ENCODE results near the gene CAPG. TPM values are rescaled to one million over a fixed set of nuclear protein-coding genes. Genes with fewer than 3 reads are reported as not detected.

Gene CAPG
- total RNA-seq, 1 donor from 2014 or later = 419 TPM

DNA sequence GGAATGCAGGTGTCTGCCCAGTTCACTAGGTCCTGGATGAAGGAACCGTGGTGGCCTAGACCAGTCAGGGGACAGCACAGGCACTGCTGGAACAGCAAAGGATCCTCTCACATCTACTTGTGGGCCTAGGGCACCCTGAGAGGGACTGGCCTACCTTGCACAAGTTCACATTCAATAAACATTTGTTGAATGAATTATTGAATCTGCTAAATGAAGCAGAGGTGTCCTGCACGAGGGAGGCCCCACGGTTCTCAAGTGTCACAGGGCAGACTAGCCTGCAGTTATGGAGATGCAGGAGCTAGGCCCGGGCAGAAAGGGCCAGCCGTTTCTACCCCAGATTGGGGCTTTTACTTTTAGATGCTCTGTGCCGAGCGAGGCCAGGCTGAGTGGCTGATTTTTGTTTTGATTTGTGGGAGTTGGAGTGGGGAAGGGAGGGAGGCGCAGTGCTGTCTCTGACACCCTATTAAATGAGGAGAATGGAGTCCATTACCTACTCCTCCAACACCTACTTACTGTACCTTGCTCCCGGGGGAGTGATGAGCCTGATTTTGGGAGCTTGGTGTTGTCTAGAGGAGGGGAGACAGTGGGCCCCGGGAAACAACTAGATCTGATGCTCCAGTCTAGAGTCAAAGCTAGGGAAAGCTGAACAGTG lies 26.8 kb upstream of the CAPG start:
- Histone ChIP-seq H3K27me3 (no peaks in the 10 kb centered on the region), H3K36me3 (no peaks in the 10 kb centered on the region), H3K27ac (peak overlapping the region; percentile 94), H3K9me3 (no peaks in the 10 kb centered on the region), H3K4me3 (peak overlapping the region; percentile 56), H3K4me1 (peaks cover 38% of the 10 kb centered on the region)
- intact Hi-C loops (cut with DNase I) = no loop called here
- TF ChIP-seq, protein P1, sequence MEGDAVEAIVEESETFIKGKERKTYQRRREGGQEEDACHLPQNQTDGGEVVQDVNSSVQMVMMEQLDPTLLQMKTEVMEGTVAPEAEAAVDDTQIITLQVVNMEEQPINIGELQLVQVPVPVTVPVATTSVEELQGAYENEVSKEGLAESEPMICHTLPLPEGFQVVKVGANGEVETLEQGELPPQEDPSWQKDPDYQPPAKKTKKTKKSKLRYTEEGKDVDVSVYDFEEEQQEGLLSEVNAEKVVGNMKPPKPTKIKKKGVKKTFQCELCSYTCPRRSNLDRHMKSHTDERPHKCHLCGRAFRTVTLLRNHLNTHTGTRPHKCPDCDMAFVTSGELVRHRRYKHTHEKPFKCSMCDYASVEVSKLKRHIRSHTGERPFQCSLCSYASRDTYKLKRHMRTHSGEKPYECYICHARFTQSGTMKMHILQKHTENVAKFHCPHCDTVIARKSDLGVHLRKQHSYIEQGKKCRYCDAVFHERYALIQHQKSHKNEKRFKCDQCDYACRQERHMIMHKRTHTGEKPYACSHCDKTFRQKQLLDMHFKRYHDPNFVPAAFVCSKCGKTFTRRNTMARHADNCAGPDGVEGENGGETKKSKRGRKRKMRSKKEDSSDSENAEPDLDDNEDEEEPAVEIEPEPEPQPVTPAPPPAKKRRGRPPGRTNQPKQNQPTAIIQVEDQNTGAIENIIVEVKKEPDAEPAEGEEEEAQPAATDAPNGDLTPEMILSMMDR (IDR thresholded peaks at IDR 0.05) = no peak
- ATAC-seq (no peak), DNase-seq (peak; percentile 66)

DNA sequence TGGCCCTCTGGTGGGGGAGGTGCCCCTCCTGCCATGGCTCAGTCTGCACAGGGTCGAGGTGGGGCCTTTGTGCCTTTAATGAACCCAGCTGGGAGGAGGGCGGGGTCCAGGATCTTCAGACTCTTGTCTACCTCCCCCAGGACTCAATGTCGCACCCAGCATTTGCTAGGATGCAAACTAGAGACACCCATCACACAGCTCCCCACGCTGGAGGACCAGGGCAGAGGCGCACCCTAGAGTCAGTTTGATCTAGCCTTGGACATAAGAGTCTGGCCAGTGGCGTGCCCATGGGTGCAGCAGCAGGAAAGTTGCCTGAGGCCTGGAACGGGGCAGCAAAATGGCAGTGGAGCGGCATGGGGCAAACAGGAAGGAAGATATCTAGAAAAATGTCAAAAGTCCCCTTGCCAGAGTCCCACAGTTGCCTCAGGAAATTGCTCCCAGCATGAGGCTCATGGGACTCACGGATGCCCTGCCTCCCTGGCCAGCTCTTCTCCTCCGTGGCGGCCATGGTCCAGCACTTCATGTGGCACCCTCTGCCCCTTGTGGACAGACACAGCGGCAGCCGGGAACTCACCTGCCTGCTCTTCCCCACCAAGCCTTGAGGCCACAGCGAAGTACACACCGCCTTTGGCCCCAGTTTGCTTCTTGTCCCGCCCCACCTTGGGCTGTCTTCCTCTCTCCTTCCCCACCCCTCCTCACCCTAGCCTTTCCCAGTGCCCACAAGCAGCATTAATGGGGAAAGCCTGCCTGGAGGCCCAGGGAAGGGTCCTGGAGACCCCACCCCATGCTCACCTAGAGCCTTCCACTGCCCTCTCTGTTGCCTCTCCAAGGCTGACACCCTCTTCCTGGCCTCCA lies 26.0 kb upstream of the CAPG start:
- intact Hi-C loops (cut with DNase I) = no loop called here
- Histone ChIP-seq H3K4me3 (no peak overlapping the region), H3K36me3 (no peaks in the 10 kb centered on the region), H3K9me3 (no peaks in the 10 kb centered on the region), H3K27ac (peak overlapping the region; percentile 94), H3K4me1 (peaks cover 38% of the 10 kb centered on the region), H3K27me3 (no peaks in the 10 kb centered on the region)
- DNase-seq = no peak
- TF ChIP-seq, protein P1 (IDR thresholded peaks at IDR 0.05) = no peak
- no peak for ATAC-seq

DNA sequence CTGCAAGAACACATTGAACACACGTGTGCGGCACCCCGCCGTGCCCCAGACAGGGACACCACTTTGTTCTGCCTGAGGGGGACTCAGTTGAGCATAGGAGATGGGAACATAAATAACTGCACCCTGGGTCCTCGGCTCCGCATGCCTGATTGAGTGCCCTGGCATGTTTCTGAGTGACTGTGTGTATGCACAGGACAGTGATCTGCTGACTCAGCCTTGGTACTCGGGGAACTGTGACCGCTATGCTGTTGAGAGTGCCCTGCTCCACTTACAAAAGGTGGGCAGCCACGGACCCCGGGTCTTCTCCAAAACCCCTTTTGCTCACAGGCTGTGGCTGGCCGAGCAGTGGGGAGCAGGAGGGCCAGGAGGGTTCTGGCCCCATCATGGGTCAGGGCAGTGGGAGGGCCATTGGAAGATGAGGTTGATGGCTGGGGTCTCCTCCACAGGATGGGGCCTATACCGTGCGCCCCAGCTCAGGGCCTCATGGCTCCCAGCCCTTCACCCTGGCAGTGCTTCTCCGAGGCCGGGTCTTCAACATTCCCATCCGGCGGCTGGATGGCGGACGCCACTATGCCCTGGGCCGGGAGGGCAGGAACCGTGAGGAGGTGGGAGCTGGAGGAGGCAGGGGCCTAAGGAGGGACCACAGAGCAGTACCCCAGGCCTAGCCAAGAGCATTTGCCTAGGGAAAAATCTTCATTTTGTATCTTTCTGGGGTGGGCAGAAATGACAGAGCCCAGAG lies 25.2 kb upstream of the CAPG start:
- DNase-seq (peak; percentile 69), ATAC-seq (peak; percentile 4)
- Histone ChIP-seq H3K4me3 (no peak overlapping the region), H3K27me3 (no peaks in the 10 kb centered on the region), H3K36me3 (no peaks in the 10 kb centered on the region), H3K4me1 (peaks cover 38% of the 10 kb centered on the region), H3K27ac (no peak overlapping the region), H3K9me3 (no peaks in the 10 kb centered on the region)
- intact Hi-C loops (cut with DNase I) = no loop called here
- TF ChIP-seq, protein P1 (IDR thresholded peaks at IDR 0.05) = no peak

DNA sequence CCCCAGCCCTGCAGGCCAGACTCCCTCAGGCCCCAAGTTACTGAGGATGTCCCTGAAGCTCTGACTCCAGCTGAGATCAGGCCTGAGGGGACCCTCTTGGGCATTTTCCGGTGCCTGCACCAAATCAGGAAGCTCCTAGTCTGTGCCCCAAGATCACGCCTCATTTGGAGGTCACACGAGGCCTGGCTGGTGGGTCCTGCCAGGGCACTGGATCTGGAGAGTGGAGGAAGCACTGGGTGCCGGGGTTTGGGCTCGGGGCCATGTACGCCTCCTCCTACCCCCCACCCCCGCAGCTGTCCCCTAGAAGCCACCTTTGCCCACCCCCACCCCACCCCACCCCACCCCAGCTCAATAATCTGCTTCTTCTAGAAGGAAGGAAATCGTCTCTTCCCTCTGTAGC lies 24.5 kb upstream of the CAPG start:
- TF ChIP-seq, protein P1 (IDR thresholded peaks at IDR 0.05) = no peak
- Histone ChIP-seq H3K27me3 (no peaks in the 10 kb centered on the region), H3K27ac (no peak overlapping the region), H3K4me3 (no peak overlapping the region), H3K36me3 (no peaks in the 10 kb centered on the region), H3K9me3 (no peaks in the 10 kb centered on the region), H3K4me1 (peaks cover 38% of the 10 kb centered on the region)
- no peak for DNase-seq
- intact Hi-C loops (cut with DNase I) = no loop called here
- ATAC-seq = no peak

DNA sequence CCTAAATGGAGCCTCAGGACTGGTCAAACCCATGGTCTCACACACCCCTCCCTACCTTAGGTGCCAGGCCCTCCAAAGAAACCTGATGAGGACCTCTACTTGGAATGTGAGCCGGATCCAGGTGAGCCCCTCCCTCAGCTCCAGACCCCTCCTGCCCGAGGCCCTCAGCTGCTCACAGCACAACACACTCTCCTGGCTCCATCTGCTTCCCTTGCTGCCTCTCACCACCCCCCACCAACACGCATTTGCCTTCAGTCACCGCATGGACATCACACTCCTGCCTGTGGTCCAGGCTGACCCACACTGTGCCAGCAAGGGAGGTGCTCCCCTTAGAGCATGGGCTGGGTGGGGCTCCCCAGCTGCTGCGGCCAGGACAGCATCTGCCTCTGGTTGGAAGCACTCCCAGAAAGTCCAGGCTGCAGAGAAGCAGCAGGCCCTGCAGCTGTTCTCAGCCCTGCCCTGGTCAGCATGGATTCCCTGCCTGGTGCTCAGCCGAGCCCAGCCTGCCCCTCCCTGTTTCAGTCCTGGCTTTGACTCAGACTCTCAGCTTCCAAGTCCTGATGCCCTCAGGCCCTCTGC lies 23.4 kb upstream of the CAPG start:
- DNase-seq (peak; percentile 75), ATAC-seq (peak; percentile 33)
- intact Hi-C loops (cut with DNase I) = no loop called here
- Histone ChIP-seq H3K4me3 (no peak overlapping the region), H3K9me3 (no peaks in the 10 kb centered on the region), H3K27me3 (no peaks in the 10 kb centered on the region), H3K4me1 (peaks cover 32% of the 10 kb centered on the region), H3K36me3 (no peaks in the 10 kb centered on the region), H3K27ac (peak overlapping the region; percentile 33)
- TF ChIP-seq, protein P1 (IDR thresholded peaks at IDR 0.05) = no peak

Data from upper lobe of right lung (tissue), 1 donor.